HepG2 (cell line): Measurements from ENCODE around the gene FCER1A.

Experiments
- CHCHD3 ChIP-seq: sonication (generic); formaldehyde crosslinking; IDR thresholded peaks from 2 replicates; pipeline ENCODE4 v1.8.0; 2022; ENCODE audit warnings: mild to moderate bottlenecking, missing genetic modification reagents, moderate library complexity
- CTCF ChIP-seq: sonication (generic); formaldehyde crosslinking; IDR thresholded peaks from 2 replicates; pipeline ENCODE4 v1.5.0; 2020; ENCODE audit warnings: mild to moderate bottlenecking, missing genetic modification reagents, moderate library complexity
- FOXO1 ChIP-seq: sonication (generic); formaldehyde crosslinking; IDR thresholded peaks from 2 replicates; pipeline ENCODE4 v1.4.0; 2020; ENCODE audit warnings: missing genetic modification reagents
- FOXO4 ChIP-seq: sonication (generic); formaldehyde crosslinking; conservative IDR thresholded peaks from 2 replicates; pipeline ENCODE4 v1.8.1; 2023; ENCODE audit warnings: missing genetic modification reagents
- GTF3A ChIP-seq: sonication (generic); formaldehyde crosslinking; conservative IDR thresholded peaks from 2 replicates; pipeline ENCODE4 v1.4.0; 2020; ENCODE audit warnings: mild to moderate bottlenecking, missing genetic modification reagents
- HOXA9 ChIP-seq: sonication (generic); formaldehyde crosslinking; IDR thresholded peaks from 2 replicates; pipeline ENCODE4 v1.8.1; 2022; ENCODE audit warnings: missing genetic modification reagents, mild to moderate bottlenecking, moderate library complexity, borderline replicate concordance
- JUN ChIP-seq: sonication (generic); formaldehyde crosslinking; IDR thresholded peaks from 2 replicates; pipeline ENCODE4 v1.4.0; 2020; ENCODE audit warnings: mild to moderate bottlenecking, missing genetic modification reagents
- KAT2B ChIP-seq: fragments of 150-350 bp; IDR thresholded peaks from 2 replicates; pipeline ENCODE4 v1.6.1; 2014; ENCODE audit warnings: low read depth, low read length, borderline replicate concordance
- MXI1 ChIP-seq: IDR thresholded peaks from 3 replicates; pipeline ENCODE4 v1.6.1; 2012; ENCODE audit warnings: low read depth, low read length, inconsistent platforms, borderline replicate concordance
- SAFB2 ChIP-seq: sonication (generic); formaldehyde crosslinking; IDR thresholded peaks from 2 replicates; pipeline ENCODE4 v1.5.1; 2020; ENCODE audit warnings: missing genetic modification reagents, low read depth, mild to moderate bottlenecking, borderline replicate concordance
- ZNF598 ChIP-seq: sonication (generic); formaldehyde crosslinking; IDR thresholded peaks from 2 replicates; pipeline ENCODE4 v1.5.1; 2020; ENCODE audit warnings: mild to moderate bottlenecking, missing genetic modification reagents, borderline replicate concordance

GRCh38 chr1:159302095-159302494 lies at the start of gene FCER1A:
- no peak for TF ChIP-seq MXI1
- no peak for TF ChIP-seq SAFB2 (CRISPR knock-in tag)
- no peak for TF ChIP-seq CHCHD3 (CRISPR knock-in tag)
- TF ChIP-seq FOXO1: no peak
- TF ChIP-seq ZNF598 (CRISPR knock-in tag): no peak
- no peak for TF ChIP-seq CTCF (CRISPR knock-in tag)
- no peak for TF ChIP-seq GTF3A (CRISPR knock-in tag)
- TF ChIP-seq JUN: no peak
- TF ChIP-seq HOXA9 (CRISPR knock-in tag): no peak
- no peak for TF ChIP-seq FOXO4 (CRISPR knock-in tag)
- TF ChIP-seq KAT2B: no peak
